GM21529 (cell line): ENCODE measurements around the gene LATS1.
"Not testable (repeated sequence)": the region's sequence is repeated elsewhere in the genome, so short reads cannot be mapped to it uniquely, and the experiment has no call there.

Experiments used
- ATAC-seq: cut with Tn5 transposase; IDR thresholded peaks from one replicate; pipeline ENCODE4 v1.9.1; 2021; ENCODE audit not compliant: unreplicated experiment

LATS1 gene

GRCh38 chr6:149729824-149730223 is 11.9 kb upstream of the LATS1 start:
- ATAC-seq = no peak

- no peak for ATAC-seq
These were observed 10.8 kb upstream of the LATS1 start for GRCh38 chr6:149728499-149729234.

GRCh38 chr6:149727793-149728498 is 10.0 kb upstream of the LATS1 start:
- no peak for ATAC-seq

GRCh38 chr6:149725785-149726184 is 7.9 kb upstream of the LATS1 start:
- no peak for ATAC-seq

- ATAC-seq = peak; percentile 59
These were observed 6.0 kb upstream of the LATS1 start for GRCh38 chr6:149723771-149724417.

- no peak for ATAC-seq
These were observed 5.4 kb upstream of the LATS1 start for GRCh38 chr6:149723262-149723661.

GRCh38 chr6:149719531-149719930 is 1.6 kb upstream of the LATS1 start:
- no peak for ATAC-seq

- no peak for ATAC-seq
These were observed 680 bp downstream of the LATS1 start for GRCh38 chr6:149717255-149717587.

GRCh38 chr6:149716181-149716963 is 1.5 kb downstream of the LATS1 start:
- ATAC-seq = no peak

GRCh38 chr6:149714442-149714841 is 3.5 kb downstream of the LATS1 start:
- no peak for ATAC-seq

GRCh38 chr6:149711711-149712110 is 6.2 kb downstream of the LATS1 start:
- ATAC-seq = no peak

GRCh38 chr6:149701714-149702113 is 16.2 kb downstream of the LATS1 start:
- ATAC-seq = no peak

GRCh38 chr6:149699150-149699549 is 18.8 kb downstream of the LATS1 start:
- no peak for ATAC-seq

GRCh38 chr6:149698175-149698574 is 19.7 kb downstream of the LATS1 start:
- ATAC-seq = no peak

GRCh38 chr6:149696901-149697300 is 21.0 kb downstream of the LATS1 start:
- no peak for ATAC-seq

- no peak for ATAC-seq
These were observed 23.0 kb downstream of the LATS1 start for GRCh38 chr6:149694921-149695320.

GRCh38 chr6:149691201-149691600 is 26.7 kb downstream of the LATS1 start:
- ATAC-seq = no peak

- ATAC-seq = no peak
These were observed 31.7 kb downstream of the LATS1 start for GRCh38 chr6:149686230-149686629.

- no peak for ATAC-seq
These were observed 34.5 kb downstream of the LATS1 start for GRCh38 chr6:149683256-149683859.

GRCh38 chr6:149681845-149682244 is 36.1 kb downstream of the LATS1 start:
- not testable (repeated sequence) for ATAC-seq

- ATAC-seq = no peak
These were observed 36.7 kb downstream of the LATS1 start for GRCh38 chr6:149681209-149681608.
